ENCODE results near the gene NXN.
"Not testable (repeated sequence)": the region's sequence is repeated elsewhere in the genome, so short reads cannot be mapped to it uniquely, and the experiment has no call there.

GRCh38 chr17:905708-906107, 73.9 kb downstream of the NXN start:
- not testable (repeated sequence) for TF ChIP-seq CTCF, POLR2A (IDR thresholded peaks at IDR 0.05)
